Sigmoid colon (tissue), 7 donors: ENCODE measurements around the gene HOXA2. TPM values are rescaled to one million over a fixed set of nuclear protein-coding genes. Genes with fewer than 3 reads are reported as not detected.
A peak's percentile ranks its signal among the peaks of the same experiment; 100 is the strongest.

ENCODE experiments used
- DNase-seq: peaks from one replicate; pipeline ENCODE4 v3.0.0-alpha.2; 2019
- H3K27ac ChIP-seq, 4 donors: fragments of 200-600 bp; sonication (generic); one replicate each; pipeline ENCODE4 v1.5.1; 2016 to 2019; ENCODE audit warnings: mild to moderate bottlenecking in 1 of 4
- H3K27me3 ChIP-seq, 3 donors: fragments of 200-600 bp; sonication (generic); one replicate each; pipeline ENCODE4 v1.5.1; 2019; ENCODE audit warnings: mild to moderate bottlenecking in 1 of 3
- H3K36me3 ChIP-seq, 4 donors: fragments of 200-600 bp; sonication (generic); one replicate each; pipeline ENCODE4 v1.5.1; 2016 to 2019
- H3K4me1 ChIP-seq, 4 donors: fragments of 200-600 bp; sonication (generic); one replicate each; pipeline ENCODE4 v1.5.1; 2017 to 2019
- H3K4me3 ChIP-seq, 4 donors: fragments of 200-600 bp; sonication (generic); one replicate each; pipeline ENCODE4 v1.5.1; 2017 to 2019; ENCODE audit warnings: mild to moderate bottlenecking in 2 of 4, moderate library complexity in 1 of 4
- H3K9me3 ChIP-seq, 4 donors: fragments of 200-600 bp in 3 of 4; sonication (generic) in 3 of 4; one replicate each; pipeline versions ENCODE4 v1.5.1 to v1.6.1; 2013 to 2019
- CTCF ChIP-seq, 4 experiments: fragments of 450-650 bp in 3 of 4; fragments of 200-600 bp in 1 of 4; IDR thresholded peaks; one replicate each; pipeline ENCODE4 v1.5.1; 2016 to 2019; ENCODE audit warnings: antibody characterized with exemption in 4 of 4, mild to moderate bottlenecking in 3 of 4, moderate library complexity in 2 of 4
- EP300 ChIP-seq, 4 donors: sonication (generic); formaldehyde crosslinking; IDR thresholded peaks; one replicate each; pipeline ENCODE4 v1.6.1; 2017; ENCODE audit warnings: antibody characterized with exemption in 4 of 4
- POLR2A ChIP-seq, 2 donors: fragments of 450-650 bp; IDR thresholded peaks; one replicate each; pipeline ENCODE4 v1.6.1; 2016; ENCODE audit warnings: antibody characterized with exemption in 2 of 2, mild to moderate bottlenecking in 2 of 2, moderate library complexity in 2 of 2
- POLR2AphosphoS5 ChIP-seq, 4 donors: sonication (generic); formaldehyde crosslinking; IDR thresholded peaks; one replicate each; pipeline ENCODE4 v1.6.1; 2017; ENCODE audit warnings: antibody characterized with exemption in 4 of 4
- WGBS, 2 donors: extraction: QIAGEN DNeasy Blood & Tissue Kit; methylation state at CpG; one replicate each; pipeline ENCODE4 v1.1.7; 2013; 5-methylcytosine and 5-hydroxymethylcytosine counted together
- intact Hi-C: fragments of 100-400 bp; cut with DNase I; formaldehyde crosslinking; loops from one replicate; pipeline ENCODE4 v1.15.1; 2023
- polyA plus RNA-seq, 3 donors: library from polyadenylated mRNA; stranded (reverse); fragments of 200-250 nt; gene quantifications; one replicate each; pipeline ENCODE4 v1.2.3, GENCODE V29; 2013
- total RNA-seq, 4 donors: library from RNA; depleted of rRNA; stranded (reverse); fragments of >200 nt; gene quantifications; one replicate each; pipeline ENCODE4 v1.1.0, GENCODE V29; 2016
- donor health status: healthy with polysubstance abuse.
- donor health status: Bipolar disorder and iron deficiency.
- donor health status: healthy.

Gene HOXA2
- total and polyA plus RNA-seq, 7 donors = 0.60 to 4.3 (median 1.9) TPM

GRCh38 chr7:27098578-27099451 lies 3.7 kb downstream of the HOXA2 start:
- no peaks in the 10 kb centered on the region for H3K36me3 ChIP-seq
- intact Hi-C loops = loop anchor here (2.0 to 10.0 kb wide), 4 partner anchors 32 to 1234 kb away; partner anchors contain the start of genes CBX3, HNRNPA2B1 and HOXA4
- no peaks in the 10 kb centered on the region for H3K9me3 ChIP-seq
- peak overlapping the region; percentile 93 to 99 (median 94) for H3K27ac ChIP-seq
- peak; percentile 86 for DNase-seq
- 9 to 23% methylated on average over 38 of the region's 38 CpGs for WGBS, 2 donors
- H3K4me3 ChIP-seq = peak overlapping the region; percentile 77 to 93 (median 90)
- H3K27me3 ChIP-seq = no peaks in the 10 kb centered on the region
- peaks cover 0 to 45% (median 29%) of the 10 kb centered on the region in 4 donors for H3K4me1 ChIP-seq
- TF ChIP-seq CTCF (IDR thresholded peaks at IDR 0.05) (no peak), POLR2AphosphoS5 (IDR thresholded peaks at IDR 0.05) (peak; percentile 62 to 86 (median 77)), EP300 (IDR thresholded peaks at IDR 0.05) (peak in 3 of 4 donors; percentile 63 to 83 (median 71)), POLR2A (IDR thresholded peaks at IDR 0.05) (peak; percentile 18 to 29)

GRCh38 chr7:27097686-27098577 lies 4.6 kb downstream of the HOXA2 start:
- peak overlapping the region; percentile 93 to 99 (median 94) for H3K27ac ChIP-seq
- intact Hi-C loops = loop anchor here (2.0 to 10.0 kb wide), 5 partner anchors 33 to 1233 kb away; partner anchors contain the start of genes CBX3, HNRNPA2B1, HOXA4 and SKAP2
- H3K27me3 ChIP-seq = no peaks in the 10 kb centered on the region
- WGBS, 2 donors = 8 to 19% methylated on average over 35 of the region's 35 CpGs
- peak overlapping the region; percentile 77 to 93 (median 90) for H3K4me3 ChIP-seq
- no peaks in the 10 kb centered on the region for H3K36me3 ChIP-seq
- peaks cover 0 to 45% (median 29%) of the 10 kb centered on the region in 4 donors for H3K4me1 ChIP-seq
- no peaks in the 10 kb centered on the region for H3K9me3 ChIP-seq
- TF ChIP-seq EP300 (IDR thresholded peaks at IDR 0.05) = no peak
- TF ChIP-seq CTCF (IDR thresholded peaks at IDR 0.05) = no peak
- no peak for TF ChIP-seq POLR2A (IDR thresholded peaks at IDR 0.05)
- TF ChIP-seq POLR2AphosphoS5 (IDR thresholded peaks at IDR 0.05) = no peak
- peak; percentile 70 for DNase-seq

GRCh38 chr7:27096768-27097514 lies 5.5 kb downstream of the HOXA2 start:
- no peaks in the 10 kb centered on the region for H3K27me3 ChIP-seq
- peak; percentile 82 for DNase-seq

More at GRCh38 chr7:27096768-27097514, 5.5 kb downstream of the HOXA2 start:
- TF ChIP-seq POLR2AphosphoS5 (IDR thresholded peaks at IDR 0.05) = peak; percentile 30 to 80 (median 73)
- peak; percentile 38 to 53 for TF ChIP-seq POLR2A (IDR thresholded peaks at IDR 0.05)
- TF ChIP-seq EP300 (IDR thresholded peaks at IDR 0.05) = no peak
- no peak for TF ChIP-seq CTCF (IDR thresholded peaks at IDR 0.05)
- no peaks in the 10 kb centered on the region for H3K36me3 ChIP-seq
- peak overlapping the region; percentile 93 to 99 (median 94) for H3K27ac ChIP-seq
- WGBS, 2 donors = 1% methylated on average over 41 of the region's 41 CpGs
- peak overlapping the region; percentile 77 to 93 (median 90) for H3K4me3 ChIP-seq
- intact Hi-C loops = loop anchor here (2.0 to 10.0 kb wide), 4 partner anchors 232 to 1232 kb away; partner anchors contain the start of genes CBX3, HNRNPA2B1 and SKAP2
- no peaks in the 10 kb centered on the region for H3K9me3 ChIP-seq
- H3K4me1 ChIP-seq = peaks cover 0 to 45% (median 25%) of the 10 kb centered on the region in 4 donors
